ENCODE results near the gene TMC6. TPM values are rescaled to one million over a fixed set of nuclear protein-coding genes. Genes with fewer than 3 reads are reported as not detected.

The TMC6 gene
- total and polyA plus RNA-seq, 2 of the 13 experiments (the other 11 are each of a cell fraction or from before 2014, with no cell fraction given) = 48.4 to 99.1 TPM

GRCh38 chr17:78127239-78127887 lies 1.2 kb downstream of the TMC6 start (continued):
- TF ChIP-seq ARID4A (CRISPR knock-in tag; IDR thresholded peaks at IDR 0.05; ENCODE audit: borderline replicate concordance) (peak; percentile 82), DNMT1 (CRISPR knock-in tag; IDR thresholded peaks at IDR 0.05) (peak; percentile 17; the same call in 1 of the 2 replicates), ARHGAP35 (CRISPR knock-in tag; IDR thresholded peaks at IDR 0.05; ENCODE audit: borderline replicate concordance) (0 out of 2 replicates have a peak, but pooled peaks have one; percentile 28), ARNT2 (CRISPR knock-in tag; IDR thresholded peaks at IDR 0.05; ENCODE audit: low read depth) (no peak; the same call in 1 of the 2 replicates), ZHX2 (IDR thresholded peaks at IDR 0.05; ENCODE audit: low read depth) (no peak), ZHX2 (CRISPR knock-in tag; IDR thresholded peaks at IDR 0.05; ENCODE audit: borderline replicate concordance) (no peak), MYNN (CRISPR knock-in tag; IDR thresholded peaks at IDR 0.05; ENCODE audit: low read depth) (no peak), DR1 (CRISPR knock-in tag; IDR thresholded peaks at IDR 0.05) (no peak; the same call in 1 of the 2 replicates), ZNF264 (CRISPR knock-in tag; IDR thresholded peaks at IDR 0.05) (no peak), SALL2 (CRISPR knock-in tag; IDR thresholded peaks at IDR 0.05) (no peak; the same call in 1 of the 2 replicates), ZNF607 (CRISPR knock-in tag; IDR thresholded peaks at IDR 0.05; ENCODE audit: borderline replicate concordance) (peak; percentile 76), ZNF138 (CRISPR knock-in tag; IDR thresholded peaks at IDR 0.05; ENCODE audit: low read depth) (no peak), ZNF367 (CRISPR knock-in tag; IDR thresholded peaks at IDR 0.05; ENCODE audit: borderline replicate concordance) (no peak), ZNF746 (CRISPR knock-in tag; IDR thresholded peaks at IDR 0.05) (0 out of 2 replicates have a peak, but pooled peaks have one; percentile 7), ZNF280B (CRISPR knock-in tag; IDR thresholded peaks at IDR 0.05; ENCODE audit: borderline replicate concordance) (0 out of 2 replicates have a peak, but pooled peaks have one; percentile 44), ZFAT (CRISPR knock-in tag; conservative IDR thresholded peaks at IDR 0.05) (no peak), SNAPC2 (CRISPR knock-in tag; IDR thresholded peaks at IDR 0.05) (peak; percentile 67; the same call in 1 of the 2 replicates), NFYB (CRISPR knock-in tag; IDR thresholded peaks at IDR 0.05) (no peak)

All from HepG2 (cell line).